ENCODE measurements around the gene MAN2A1.

The MAN2A1 gene

DNA sequence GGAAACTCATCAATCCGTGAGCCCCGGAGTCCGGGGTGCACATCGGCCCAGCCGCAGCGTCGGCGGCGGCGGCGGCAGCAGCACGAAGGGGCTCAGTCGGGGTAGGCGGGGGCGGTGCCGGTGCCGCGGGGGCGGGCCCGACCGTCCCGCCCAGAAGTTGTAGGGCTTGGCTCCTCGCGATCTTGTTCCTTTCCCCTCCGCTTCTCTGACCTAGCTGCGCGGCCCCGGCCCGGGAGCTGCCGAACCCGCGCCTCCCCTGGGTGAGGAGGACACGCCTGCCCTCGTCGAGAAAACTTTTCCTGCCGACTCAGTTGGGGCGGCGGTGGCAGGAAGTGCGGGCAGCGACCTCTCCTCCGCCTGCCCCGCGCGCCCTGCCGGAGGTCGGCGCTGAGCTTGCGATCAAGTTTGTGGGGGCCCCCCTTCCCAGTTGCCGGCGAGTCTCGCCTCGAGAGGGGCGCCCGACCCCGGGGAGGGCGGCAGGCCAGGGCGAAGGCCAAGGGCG, at the start of gene MAN2A1:
Gene MAN2A1, plus strand, starts transcription at position 188 of the 502 bp plus-strand sequence. CDS start 491 bp downstream, outside the sequence.
- H3K27ac ChIP-seq = peak within 1 kb of the TSS; percentile 90 to 97
- peak; percentile 81 for DNase-seq (ENCODE audit: low spot score)
- TF ChIP-seq, protein P1, sequence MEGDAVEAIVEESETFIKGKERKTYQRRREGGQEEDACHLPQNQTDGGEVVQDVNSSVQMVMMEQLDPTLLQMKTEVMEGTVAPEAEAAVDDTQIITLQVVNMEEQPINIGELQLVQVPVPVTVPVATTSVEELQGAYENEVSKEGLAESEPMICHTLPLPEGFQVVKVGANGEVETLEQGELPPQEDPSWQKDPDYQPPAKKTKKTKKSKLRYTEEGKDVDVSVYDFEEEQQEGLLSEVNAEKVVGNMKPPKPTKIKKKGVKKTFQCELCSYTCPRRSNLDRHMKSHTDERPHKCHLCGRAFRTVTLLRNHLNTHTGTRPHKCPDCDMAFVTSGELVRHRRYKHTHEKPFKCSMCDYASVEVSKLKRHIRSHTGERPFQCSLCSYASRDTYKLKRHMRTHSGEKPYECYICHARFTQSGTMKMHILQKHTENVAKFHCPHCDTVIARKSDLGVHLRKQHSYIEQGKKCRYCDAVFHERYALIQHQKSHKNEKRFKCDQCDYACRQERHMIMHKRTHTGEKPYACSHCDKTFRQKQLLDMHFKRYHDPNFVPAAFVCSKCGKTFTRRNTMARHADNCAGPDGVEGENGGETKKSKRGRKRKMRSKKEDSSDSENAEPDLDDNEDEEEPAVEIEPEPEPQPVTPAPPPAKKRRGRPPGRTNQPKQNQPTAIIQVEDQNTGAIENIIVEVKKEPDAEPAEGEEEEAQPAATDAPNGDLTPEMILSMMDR (IDR thresholded peaks at IDR 0.05) = no peak
- H3K4me3 ChIP-seq = peak within 1 kb of the TSS; percentile 92

DNA sequence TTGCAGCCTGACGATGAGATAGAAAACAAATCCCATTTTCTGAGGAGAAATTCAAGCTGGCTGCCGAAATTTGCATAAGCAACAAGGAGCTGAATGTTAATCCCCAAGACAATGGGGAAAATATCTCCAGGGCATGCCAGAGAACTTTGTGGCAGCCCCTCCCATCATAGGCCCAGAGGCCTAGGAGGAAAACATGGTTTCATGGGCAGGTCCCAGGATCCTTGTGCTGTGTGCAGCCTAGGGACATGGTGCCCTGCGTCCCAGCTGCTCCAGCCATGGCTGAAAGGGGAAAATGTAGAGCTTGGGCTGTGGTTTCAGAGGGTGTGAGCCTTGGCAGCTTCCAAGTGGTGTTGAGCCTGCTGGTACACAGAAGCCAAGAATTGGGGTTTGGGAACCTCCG, 48.8 kb upstream of the MAN2A1 start:
- no peak overlapping the region for H3K27ac ChIP-seq
- TF ChIP-seq, protein P1 (IDR thresholded peaks at IDR 0.05) = no peak
- no peak overlapping the region for H3K4me3 ChIP-seq
- no peak for DNase-seq (ENCODE audit: low spot score)

DNA sequence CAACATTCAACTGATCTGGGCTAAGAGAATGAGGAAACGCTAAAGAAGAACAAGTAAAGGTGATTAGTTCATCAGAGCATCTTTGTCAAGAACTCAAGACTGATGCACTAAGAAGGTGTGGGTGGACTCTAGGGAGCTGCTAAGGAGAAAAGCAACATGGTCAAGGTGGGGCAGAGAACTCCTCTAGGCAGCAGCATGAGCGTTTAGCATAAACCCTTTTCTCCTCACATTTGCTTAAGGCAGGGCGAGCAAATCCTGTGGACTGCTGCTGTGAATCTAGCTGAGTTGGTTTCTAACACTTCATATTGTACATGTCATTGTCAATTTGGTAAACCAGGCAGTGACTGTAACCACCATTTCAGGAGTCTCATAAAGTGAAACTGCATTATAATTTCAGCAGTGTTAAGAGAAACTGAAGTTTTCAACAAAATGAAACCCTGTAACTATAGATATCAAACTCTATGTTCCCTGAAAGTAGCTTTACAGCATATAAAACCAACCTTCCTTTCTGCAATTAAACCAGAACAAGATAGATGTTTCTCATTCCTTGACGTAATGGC, 45.9 kb upstream of the MAN2A1 start:
- no peak overlapping the region for H3K27ac ChIP-seq
- TF ChIP-seq, protein P1 (IDR thresholded peaks at IDR 0.05) = no peak
- DNase-seq (ENCODE audit: low spot score) = no peak
- no peak overlapping the region for H3K4me3 ChIP-seq

DNA sequence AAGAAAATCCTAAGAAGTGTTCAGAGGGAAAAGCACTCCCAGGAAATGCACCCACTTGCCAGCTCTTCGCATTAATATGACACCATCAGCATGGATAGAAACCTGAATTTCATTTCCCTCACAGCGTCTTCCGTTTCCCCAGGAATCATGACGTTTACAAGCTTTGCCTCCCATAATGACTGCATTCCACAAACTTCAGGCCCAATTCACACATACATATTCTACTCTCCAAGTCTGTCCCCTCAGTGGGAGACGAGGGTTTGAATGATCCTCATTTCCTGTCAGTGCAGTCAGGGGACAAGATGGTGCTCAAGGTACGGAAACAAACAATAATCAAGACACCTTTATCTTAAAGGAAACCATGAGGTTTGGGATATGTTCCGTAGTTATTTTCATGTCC, 44.9 kb upstream of the MAN2A1 start:
- TF ChIP-seq, protein P1 (IDR thresholded peaks at IDR 0.05) = no peak
- no peak for DNase-seq (ENCODE audit: low spot score)
- Histone ChIP-seq H3K4me3 (no peak overlapping the region), H3K27ac (no peak overlapping the region)

DNA sequence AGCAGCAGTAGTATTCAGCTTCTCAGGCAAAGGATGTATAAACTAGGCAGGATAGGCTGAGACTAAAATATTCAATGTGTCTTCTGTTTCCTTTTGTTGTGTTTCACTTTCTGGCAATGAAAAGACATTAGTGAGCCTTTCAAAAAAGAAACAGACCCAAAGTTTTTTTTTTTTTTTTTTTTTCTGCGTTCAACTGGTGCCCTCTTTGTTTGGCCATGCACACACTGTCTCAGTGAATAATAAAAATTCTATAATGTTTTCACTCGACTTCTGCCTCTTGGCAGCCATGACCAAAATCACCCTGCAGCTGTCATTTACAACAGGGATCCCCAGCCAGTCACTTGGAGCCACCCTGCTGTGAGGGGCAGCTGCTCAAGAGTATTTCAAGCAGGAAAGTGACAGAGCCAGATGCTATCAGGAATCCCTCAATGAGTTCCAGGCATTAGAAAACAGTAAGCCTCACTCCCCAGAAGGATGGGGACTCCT, 44.0 kb upstream of the MAN2A1 start:
- Histone ChIP-seq H3K4me3 (no peak overlapping the region), H3K27ac (no peak overlapping the region)
- TF ChIP-seq, protein P1 (IDR thresholded peaks at IDR 0.05) = no peak
- DNase-seq (ENCODE audit: low spot score) = no peak

DNA sequence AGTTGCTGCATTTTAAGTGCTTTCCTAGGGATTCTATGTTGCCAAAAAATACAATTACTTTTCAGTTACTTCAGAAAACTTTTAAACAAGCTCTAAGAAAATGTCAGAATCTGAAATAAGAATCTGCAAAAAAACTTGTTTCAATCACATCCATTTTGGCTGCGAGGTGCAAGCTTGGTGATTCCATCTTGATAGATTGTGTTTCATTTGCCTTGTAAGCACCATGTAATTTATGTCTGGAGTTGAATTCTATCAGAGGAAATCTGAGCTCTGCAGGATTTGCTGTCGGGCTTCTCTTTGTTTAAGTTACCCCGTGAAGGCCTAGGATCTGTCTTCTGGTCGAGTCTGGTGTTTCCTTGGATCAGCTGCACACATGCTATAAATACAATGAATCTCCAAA, 40.4 kb upstream of the MAN2A1 start:
- no peak overlapping the region for H3K27ac ChIP-seq
- no peak overlapping the region for H3K4me3 ChIP-seq
- TF ChIP-seq, protein P1 (IDR thresholded peaks at IDR 0.05) = no peak
- no peak for DNase-seq (ENCODE audit: low spot score)

DNA sequence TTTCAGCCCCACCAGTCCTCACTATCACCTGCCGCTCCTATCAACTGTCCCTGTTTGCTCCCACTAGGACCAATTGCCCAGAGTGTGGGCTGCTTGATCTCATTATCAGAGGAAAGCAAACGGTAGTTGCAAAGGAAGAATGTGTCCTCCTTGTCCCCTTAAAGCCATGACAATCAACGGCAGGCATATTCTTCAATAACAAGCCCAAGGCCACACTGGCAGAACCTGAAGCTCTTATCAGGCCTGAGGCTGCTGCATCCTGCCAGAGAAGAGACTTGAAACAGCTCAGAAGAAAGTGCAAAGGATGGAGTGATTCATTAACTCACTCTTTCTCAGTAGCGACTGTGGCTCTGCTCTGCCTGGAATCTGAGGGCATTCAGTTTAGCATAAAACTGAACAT, 39.2 kb upstream of the MAN2A1 start:
- Histone ChIP-seq H3K4me3 (no peak overlapping the region), H3K27ac (no peak overlapping the region)
- TF ChIP-seq, protein P1 (IDR thresholded peaks at IDR 0.05) = no peak
- DNase-seq (ENCODE audit: low spot score) = no peak
